GM19397 (cell line): ENCODE data around the gene LCK.

Source experiments
- ATAC-seq: cut with Tn5 transposase; IDR thresholded peaks from one replicate; pipeline ENCODE4 v1.9.1; 2021; ENCODE audit warnings: mild to moderate bottlenecking, moderate library complexity; ENCODE audit not compliant: unreplicated experiment

Gene LCK

DNA sequence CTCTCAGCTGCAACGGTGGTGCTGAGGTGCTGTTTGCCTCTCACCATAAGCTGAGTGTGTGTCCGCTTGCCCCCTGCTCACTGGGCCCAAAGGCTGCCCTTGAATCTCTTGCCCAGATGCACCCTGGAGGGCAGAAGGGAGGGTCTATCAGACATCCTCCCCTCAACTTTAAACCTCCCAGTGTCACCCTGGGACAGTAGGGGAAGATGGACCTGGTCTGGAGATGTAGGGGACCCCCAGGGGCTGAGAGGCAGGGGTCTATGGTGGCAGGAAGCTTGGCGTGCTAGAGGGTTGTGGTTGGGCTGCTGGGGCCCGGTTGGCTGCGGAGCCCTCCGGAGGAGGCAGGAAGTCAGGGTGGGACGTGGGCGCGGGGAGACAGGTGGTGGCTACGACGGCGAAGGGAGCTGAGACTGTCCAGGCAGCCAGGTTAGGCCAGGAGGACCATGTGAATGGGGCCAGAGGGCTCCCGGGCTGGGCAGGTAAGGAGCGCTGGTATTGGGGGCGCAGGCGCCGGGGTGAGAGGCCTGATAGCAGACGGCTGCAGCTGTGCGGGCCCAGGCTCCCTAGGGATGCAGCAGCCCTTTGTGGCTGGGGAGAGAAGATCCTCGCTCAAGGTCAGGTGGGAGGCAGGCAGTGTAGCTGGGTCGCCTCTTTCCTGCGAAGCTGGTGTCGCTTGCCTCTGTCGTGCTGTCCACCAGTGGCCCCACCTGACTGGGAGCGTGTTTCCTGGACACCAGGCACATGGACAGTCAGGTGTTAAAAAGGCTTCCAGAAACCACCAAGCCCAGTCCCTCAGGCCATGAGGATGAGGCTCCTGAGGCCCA, at the start of gene LCK:
LCK (plus strand) TSS at position 373 of the 824 bp plus-strand sequence. CDS start 23,065 bp downstream, outside the sequence.
- ATAC-seq, result no peak

DNA sequence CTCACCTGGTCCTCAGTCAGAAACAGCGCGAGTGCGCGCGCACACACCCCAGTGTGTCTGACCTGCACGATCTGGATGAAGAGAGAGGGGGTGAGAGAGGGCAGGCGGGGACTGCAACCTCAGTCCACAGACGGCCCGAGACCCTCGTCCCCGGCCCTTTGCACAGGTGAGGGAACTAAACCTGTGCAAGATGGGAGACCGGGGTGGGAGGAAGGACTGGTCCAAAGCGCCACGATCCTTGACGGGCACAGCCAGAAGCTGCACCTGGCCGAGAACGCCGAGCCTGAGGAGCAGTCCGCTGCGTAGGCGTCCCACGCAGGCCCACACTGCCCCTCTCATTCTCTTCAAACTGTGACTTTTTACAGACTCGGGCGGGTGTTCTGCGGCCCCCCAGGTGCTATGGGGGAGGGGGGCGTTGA, 46.1 kb upstream of the LCK start:
- no peak for ATAC-seq

- peak; percentile 46 for ATAC-seq
Measured at GRCh38 chr1:32205401-32206370, 45.4 kb upstream of the LCK start, which contains the start of gene IQCC. TSS of gene IQCC (plus strand) at chr1:32205671. CDS start at chr1:32205682, 11 bp downstream.

DNA sequence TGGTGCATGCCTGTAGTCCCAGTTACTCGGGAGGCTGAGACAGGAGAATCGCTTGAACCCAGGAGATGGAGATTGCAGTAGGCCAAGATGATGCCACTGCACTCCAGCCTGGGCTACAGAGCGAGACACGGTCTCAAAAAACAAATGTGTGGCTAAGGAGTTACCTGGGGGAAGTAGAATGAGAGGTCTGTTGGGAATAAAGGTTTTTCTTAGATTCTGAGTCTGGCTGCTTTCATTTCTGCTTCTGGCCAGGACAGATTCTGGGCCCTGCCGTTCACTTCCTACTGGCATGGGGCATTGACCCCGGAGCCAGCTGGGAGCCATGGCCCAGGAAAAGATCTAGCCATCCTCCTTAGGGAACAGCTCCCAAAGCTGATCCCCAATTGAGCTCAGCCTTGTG, 42.6 kb upstream of the LCK start:
- ATAC-seq, result no peak

DNA sequence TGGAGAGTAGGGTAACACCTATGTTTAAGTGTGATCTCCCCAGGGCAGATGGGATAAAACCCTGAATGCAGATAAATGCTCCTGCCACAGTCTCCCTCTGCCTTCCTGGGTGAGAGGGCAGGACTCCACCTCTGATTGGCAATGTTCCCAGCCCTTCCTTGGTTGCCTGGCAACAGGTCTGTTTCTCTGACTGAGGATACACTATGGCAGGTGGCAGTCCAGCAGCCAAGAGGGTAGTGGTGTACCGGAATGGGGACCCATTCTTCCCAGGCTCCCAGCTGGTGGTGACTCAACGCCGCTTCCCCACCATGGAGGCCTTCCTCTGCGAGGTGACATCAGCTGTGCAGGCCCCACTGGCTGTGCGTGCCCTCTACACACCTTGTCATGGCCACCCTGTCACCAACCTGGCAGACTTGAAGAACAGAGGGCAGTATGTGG, 42.2 kb upstream of the LCK start, which contains the start of gene DCDC2B:
DCDC2B (plus strand) TSS at position 199 of the 438 bp plus-strand sequence; CDS start at position 204, 5 bp downstream.
- no peak for ATAC-seq

GRCh38 chr1:32215629-32216480, 35.2 kb upstream of the LCK start:
- ATAC-seq, result no peak

DNA sequence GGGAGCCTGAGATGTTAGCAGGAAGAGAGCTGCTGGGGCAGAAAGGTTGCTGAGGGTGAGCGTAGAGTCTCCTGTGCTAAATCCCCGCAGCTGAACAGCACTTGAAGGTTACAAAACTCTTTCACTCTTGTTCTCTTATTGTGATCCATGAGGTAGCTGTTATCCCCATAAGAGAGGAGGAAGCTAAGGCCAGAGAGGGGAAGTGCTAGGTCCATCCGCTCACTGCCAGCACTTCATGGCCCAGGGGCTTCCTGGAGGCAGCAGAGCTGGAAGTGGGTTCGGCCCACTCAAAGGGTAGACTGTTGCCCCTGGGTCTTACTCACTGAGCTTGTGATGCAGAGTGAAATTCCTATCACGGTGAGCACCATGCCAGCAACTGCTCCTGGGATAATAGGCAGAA, 34.5 kb upstream of the LCK start:
- ATAC-seq, result no peak

DNA sequence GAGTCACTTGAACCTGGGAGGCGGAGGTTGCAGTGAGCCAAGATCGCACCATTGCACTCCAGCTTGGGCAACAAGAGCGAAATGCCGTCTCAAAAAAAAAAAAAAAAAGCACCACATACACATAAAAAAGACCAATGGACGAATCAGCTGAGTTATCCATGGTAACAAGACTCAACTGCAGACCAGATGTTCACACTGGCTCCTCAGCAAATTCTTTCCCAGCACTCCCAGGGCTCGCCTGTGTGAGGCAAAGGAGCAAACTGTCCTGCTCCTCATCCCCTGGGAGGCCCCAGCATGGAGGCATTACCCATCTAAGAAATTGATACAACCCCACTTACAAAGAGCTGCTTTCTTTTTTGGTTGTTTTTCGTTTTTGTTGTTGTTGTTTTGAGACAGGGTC, 32.0 kb upstream of the LCK start:
- no peak for ATAC-seq

GRCh38 chr1:32220746-32221580, 30.1 kb upstream of the LCK start:
- ATAC-seq, result no peak

DNA sequence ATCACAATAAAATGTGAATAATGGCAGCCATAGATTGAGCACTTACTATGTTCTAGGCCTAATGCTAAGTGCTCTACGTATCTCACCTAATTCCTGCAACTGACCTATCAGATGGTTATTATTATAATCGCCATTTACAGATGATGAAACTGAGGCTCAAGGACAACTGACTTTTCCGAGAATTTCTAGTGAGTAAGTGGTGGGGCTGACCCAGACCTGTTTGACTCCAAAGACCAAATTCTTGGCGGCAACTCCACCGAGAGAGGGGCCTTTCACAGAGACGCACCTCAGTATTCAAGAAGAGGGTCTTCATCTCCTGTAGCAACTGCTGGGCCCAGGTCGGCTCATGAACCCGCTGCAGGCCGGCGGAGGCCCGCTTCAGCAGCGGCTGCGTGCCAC, 29.5 kb upstream of the LCK start:
- no peak for ATAC-seq

DNA sequence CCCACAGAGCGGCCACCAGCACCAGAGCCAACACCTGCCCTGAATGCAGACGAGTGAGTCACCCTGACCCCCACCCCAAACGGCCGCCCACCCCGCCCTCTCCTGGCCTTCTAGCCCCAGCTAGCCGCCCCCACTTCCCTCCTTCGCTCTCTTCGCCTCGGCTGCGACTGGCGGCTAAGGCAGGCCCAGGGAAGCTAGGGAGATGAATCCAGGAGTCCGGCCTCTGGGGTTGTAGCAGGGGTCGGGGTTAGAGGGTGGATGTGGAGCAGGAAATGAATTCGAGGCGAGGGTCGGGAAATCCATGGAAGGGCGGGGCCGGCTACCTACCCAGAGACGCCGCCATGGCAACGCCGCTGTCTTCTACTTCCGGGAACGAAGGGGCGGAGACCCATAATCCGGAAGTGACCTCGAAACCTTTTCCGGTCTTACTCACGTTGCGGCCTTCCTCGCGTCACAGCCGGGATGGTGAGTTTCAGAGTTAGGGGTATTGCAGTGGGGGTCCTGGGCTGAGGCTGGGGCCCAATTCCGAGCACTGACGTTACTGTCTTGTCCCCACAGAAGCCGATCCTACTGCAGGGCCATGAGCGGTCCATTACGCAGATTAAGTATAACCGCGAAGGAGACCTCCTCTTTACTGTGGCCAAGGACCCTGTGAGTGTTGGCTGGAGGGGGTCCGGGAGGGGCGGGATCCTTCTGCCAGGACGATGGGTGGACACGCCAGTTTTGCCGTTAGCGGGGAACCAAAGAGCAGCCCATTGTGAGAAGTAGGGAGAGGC, 28.9 kb upstream of the LCK start, which contains the start of the genes EIF3I and TMEM234:
EIF3I (plus strand) TSS at position 428 of the 776 bp plus-strand sequence; CDS start at position 463, 35 bp downstream.
TMEM234 (minus strand) TSS at position 374 of the 776 bp plus-strand sequence; CDS start at position 343, 31 bp downstream.
- peak; percentile 88 for ATAC-seq

DNA sequence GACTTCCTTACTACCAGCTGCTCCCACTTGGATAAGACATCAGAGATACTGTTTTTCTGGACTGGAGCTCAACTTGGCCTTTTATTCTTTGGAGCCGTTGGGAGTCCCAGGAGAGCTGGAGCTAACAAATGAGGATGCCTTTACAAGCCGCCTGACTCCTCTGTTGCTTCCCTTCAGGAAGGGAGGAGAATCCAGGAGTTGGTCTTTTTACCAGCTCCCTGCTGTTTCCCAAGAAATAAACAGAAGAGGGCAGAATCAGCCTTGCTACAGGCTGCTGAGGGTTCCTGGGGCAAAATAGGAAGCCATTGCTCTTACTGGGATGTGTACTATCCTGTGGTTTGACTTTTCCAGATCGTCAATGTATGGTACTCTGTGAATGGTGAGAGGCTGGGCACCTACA, 27.4 kb upstream of the LCK start:
- no peak for ATAC-seq

- ATAC-seq, result no peak
Measured at GRCh38 chr1:32224285-32224684, 26.8 kb upstream of the LCK start.

DNA sequence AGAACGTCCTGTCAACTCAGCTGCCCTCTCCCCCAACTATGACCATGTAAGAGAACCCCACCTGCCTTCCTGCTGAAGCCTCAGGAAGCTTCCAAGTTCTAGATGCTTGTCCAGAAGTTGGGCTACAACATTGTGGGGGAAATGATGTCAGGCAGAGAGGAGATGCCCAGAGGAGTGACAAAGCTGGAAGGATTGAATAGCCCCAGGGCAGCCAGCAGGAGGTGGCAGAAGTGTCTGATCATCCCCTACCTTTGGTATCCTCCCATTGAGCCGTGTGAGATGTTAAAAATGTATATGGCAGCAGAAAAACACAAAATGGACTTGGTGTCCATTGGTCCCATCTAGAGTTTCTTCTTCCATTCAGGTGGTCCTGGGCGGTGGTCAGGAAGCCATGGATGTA, 22.3 kb upstream of the LCK start:
- ATAC-seq, result no peak

DNA sequence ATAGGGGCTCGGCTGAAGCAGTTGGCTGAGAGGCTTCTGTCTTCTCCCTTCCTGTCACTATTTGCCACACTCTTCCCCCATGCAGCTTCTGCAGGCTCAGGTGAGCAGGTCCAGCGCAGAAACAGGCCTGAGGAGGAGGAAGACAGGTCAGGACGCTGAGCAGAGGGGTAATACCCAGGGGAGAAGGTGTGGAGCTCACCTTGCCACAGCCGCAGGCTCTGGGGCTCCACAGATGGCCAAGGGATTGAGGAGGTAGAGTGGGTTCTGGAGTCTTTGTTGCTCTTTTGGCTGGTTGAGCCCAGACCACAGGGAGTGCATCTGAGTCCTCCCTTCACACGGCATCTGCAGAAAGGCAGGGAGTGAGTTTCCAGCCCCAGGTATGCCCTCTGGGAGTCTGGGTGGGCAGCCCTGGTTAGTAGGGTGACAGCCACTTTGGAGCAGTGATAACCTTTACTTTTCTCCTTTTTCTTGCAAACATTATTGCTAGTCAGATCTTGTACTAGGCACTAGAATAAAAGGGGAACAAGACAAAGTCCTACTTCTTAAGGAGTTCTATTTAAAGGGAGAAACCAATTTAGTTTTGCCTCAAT, 19.1 kb upstream of the LCK start:
- no peak for ATAC-seq

DNA sequence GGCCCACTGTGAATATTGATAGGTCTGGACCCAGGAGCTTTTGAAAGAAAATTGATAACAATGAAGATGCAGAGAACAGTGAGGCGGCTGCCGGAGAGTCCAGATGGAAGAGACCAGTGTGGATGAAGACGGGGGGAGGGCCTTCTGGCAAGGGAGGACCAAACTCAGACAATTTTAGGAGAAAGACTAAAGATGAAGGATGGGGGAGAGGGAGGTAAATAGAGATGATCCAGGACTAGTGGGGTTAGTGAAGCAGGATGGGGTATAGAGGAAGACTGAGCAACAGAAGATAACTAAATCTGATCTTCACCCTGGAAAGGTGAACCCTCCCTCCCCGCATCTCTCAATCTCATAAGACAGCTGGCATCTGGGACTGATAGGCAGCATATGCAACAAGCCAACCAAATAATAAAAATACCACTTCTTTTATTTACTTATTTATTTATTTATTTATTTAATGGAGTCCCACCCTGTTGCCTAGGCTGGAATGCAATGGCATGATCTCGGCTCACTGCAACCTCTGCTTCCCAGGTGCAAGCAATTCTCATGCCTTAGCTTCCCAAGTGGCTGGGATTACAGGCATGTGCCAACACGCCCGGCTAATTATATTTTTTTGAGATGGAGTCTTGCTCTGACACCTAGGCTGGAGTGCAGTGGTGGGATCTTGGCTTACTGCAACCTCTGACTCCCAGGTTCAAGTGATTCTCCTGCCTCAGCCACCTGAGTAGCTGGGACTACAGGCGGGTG, 18.3 kb upstream of the LCK start:
- no peak for ATAC-seq

DNA sequence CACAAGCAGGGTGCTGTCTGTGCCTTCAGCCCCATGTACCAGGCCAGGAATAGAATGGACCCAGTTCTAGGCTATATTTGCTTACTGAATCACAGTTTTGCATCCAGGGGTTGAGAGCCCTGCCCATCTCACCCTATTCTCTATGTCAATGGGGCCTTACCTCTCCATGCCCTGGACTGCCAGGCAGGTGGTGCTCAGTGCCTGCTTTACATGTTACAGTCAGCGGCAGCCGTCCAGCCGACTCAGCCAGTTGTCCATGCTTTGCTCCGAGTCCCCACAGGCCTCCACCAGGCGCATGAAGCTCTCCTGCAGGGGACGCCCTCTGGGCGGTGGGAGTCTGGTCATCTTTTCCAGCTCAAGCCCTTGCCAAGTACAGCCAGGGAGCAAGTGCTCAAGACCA, 16.3 kb upstream of the LCK start:
- no peak for ATAC-seq
